GM19467 (cell line): ENCODE measurements around the gene TNIP2.

Experiments
- ATAC-seq: cut with Tn5 transposase; IDR thresholded peaks from one replicate; pipeline ENCODE4 v1.9.1; 2021; ENCODE audit warnings: mild to moderate bottlenecking, moderate library complexity; ENCODE audit not compliant: unreplicated experiment

The TNIP2 gene

GRCh38 chr4:2725380-2725779, 30.8 kb downstream of the TNIP2 start:
- no peak for ATAC-seq

- ATAC-seq: no peak
Observed at GRCh38 chr4:2723751-2724150, 32.4 kb downstream of the TNIP2 start.

- ATAC-seq: no peak
Observed at GRCh38 chr4:2722033-2722432, 34.1 kb downstream of the TNIP2 start.

- ATAC-seq: no peak
Observed at GRCh38 chr4:2721586-2721985, 34.5 kb downstream of the TNIP2 start.

- ATAC-seq: no peak
Observed at GRCh38 chr4:2716236-2716635, 39.9 kb downstream of the TNIP2 start.

- no peak for ATAC-seq
Observed at GRCh38 chr4:2715426-2715825, 40.7 kb downstream of the TNIP2 start.

GRCh38 chr4:2714918-2715317, 41.2 kb downstream of the TNIP2 start:
- no peak for ATAC-seq

- ATAC-seq: no peak
Observed at GRCh38 chr4:2714061-2714770, 41.9 kb downstream of the TNIP2 start.

- no peak for ATAC-seq
Observed at GRCh38 chr4:2713337-2713736, 42.8 kb downstream of the TNIP2 start.

GRCh38 chr4:2712261-2712842, 43.8 kb downstream of the TNIP2 start:
- no peak for ATAC-seq

GRCh38 chr4:2702770-2703169, 53.4 kb downstream of the TNIP2 start:
- ATAC-seq: no peak

- ATAC-seq: no peak
Observed at GRCh38 chr4:2702361-2702760, 53.8 kb downstream of the TNIP2 start.

- ATAC-seq: no peak
Observed at GRCh38 chr4:2700031-2700430, 56.1 kb downstream of the TNIP2 start.

GRCh38 chr4:2699534-2699933, 56.6 kb downstream of the TNIP2 start:
- no peak for ATAC-seq

- ATAC-seq: no peak
Observed at GRCh38 chr4:2698951-2699505, 57.1 kb downstream of the TNIP2 start.

GRCh38 chr4:2698504-2698903, 57.6 kb downstream of the TNIP2 start:
- no peak for ATAC-seq

- no peak for ATAC-seq
Observed at GRCh38 chr4:2697995-2698414, 58.1 kb downstream of the TNIP2 start.

GRCh38 chr4:2696423-2696822, 59.7 kb downstream of the TNIP2 start:
- peak; percentile 90 for ATAC-seq

GRCh38 chr4:2695346-2696060, 60.6 kb downstream of the TNIP2 start:
- ATAC-seq: no peak

- ATAC-seq: no peak
Observed at GRCh38 chr4:2694691-2695090, 61.4 kb downstream of the TNIP2 start.

GRCh38 chr4:2691952-2692435, 64.1 kb downstream of the TNIP2 start:
- no peak for ATAC-seq
